Spleen (tissue), 7 donors: ENCODE data around the gene NR1I3.

ENCODE experiments used
- POLR2A ChIP-seq, 3 donors: fragments of 450-650 bp; IDR thresholded peaks; one replicate each; pipeline ENCODE4 v1.5.1; 2017; ENCODE audit warnings: antibody characterized with exemption in 3 of 3, mild to moderate bottlenecking in 1 of 3
- POLR2AphosphoS5 ChIP-seq, 3 donors: sonication (generic); formaldehyde crosslinking; IDR thresholded peaks; one replicate each; pipeline ENCODE4 v1.5.1; 2017; ENCODE audit warnings: antibody characterized with exemption in 3 of 3
- TF ChIP-seq, protein P1 (sequence below), 11 experiments: fragments of 200-600 bp in 7 of 11; fragments of 450-650 bp in 4 of 11; sonication (generic) in 4 of 11; IDR thresholded peaks in 8 of 11; conservative IDR thresholded peaks in 3 of 11; 1 replicate in 7 of 11; 2 replicates in 4 of 11; pipeline versions ENCODE4 v1.4.0 to v1.8.0; 2016 to 2021; ENCODE audit warnings: antibody characterized with exemption in 11 of 11, inconsistent platforms in 4 of 11, mild to moderate bottlenecking in 1 of 11
- donor health status: DM: no; HTN: no; CAD: no; lungs with moderate emphysema.
- donor health status: DM: no; HTN: no; CAD: no.
- donor health status: DM: no; HTN: no; CAD: no.

DNA sequence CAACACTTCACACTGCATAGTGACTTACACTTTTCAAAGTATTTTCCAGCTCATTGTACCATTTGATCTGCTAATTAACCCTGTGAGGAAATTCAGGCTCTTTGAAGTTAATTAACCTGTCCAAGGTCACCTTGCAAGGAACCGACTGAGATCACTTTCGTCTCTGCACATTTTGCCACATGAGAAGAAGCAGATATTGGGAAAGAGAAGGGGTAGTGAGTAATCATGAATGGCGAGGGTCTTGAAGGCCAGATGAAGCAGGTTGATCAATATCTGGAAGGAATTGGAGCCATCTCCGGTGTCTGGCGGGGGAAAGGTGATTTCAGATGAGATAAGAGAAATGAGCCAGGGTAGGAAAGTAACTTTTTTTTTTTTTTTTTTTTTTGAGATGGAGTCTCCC is 18.0 kb downstream of the NR1I3 start:
- TF ChIP-seq, protein P1, sequence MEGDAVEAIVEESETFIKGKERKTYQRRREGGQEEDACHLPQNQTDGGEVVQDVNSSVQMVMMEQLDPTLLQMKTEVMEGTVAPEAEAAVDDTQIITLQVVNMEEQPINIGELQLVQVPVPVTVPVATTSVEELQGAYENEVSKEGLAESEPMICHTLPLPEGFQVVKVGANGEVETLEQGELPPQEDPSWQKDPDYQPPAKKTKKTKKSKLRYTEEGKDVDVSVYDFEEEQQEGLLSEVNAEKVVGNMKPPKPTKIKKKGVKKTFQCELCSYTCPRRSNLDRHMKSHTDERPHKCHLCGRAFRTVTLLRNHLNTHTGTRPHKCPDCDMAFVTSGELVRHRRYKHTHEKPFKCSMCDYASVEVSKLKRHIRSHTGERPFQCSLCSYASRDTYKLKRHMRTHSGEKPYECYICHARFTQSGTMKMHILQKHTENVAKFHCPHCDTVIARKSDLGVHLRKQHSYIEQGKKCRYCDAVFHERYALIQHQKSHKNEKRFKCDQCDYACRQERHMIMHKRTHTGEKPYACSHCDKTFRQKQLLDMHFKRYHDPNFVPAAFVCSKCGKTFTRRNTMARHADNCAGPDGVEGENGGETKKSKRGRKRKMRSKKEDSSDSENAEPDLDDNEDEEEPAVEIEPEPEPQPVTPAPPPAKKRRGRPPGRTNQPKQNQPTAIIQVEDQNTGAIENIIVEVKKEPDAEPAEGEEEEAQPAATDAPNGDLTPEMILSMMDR (IDR thresholded peaks at IDR 0.05 in 8 of 11, conservative IDR thresholded peaks at IDR 0.05 in 3 of 11): no peak
- TF ChIP-seq POLR2AphosphoS5 (IDR thresholded peaks at IDR 0.05) (no peak), POLR2A (IDR thresholded peaks at IDR 0.05) (no peak)
